NCI-H2029 treated with DMSO at 0.1 percent for 48 hours (cell line): ENCODE data around the gene LCORL.
"Not testable (repeated sequence)": the region's sequence is repeated elsewhere in the genome, so short reads cannot be mapped to it uniquely, and the experiment has no call there.

Experiments used
- DNase-seq: peaks from one replicate; lab custom pipeline; 2025; lab: John Stamatoyannopoulos, UW

LCORL gene

DNA sequence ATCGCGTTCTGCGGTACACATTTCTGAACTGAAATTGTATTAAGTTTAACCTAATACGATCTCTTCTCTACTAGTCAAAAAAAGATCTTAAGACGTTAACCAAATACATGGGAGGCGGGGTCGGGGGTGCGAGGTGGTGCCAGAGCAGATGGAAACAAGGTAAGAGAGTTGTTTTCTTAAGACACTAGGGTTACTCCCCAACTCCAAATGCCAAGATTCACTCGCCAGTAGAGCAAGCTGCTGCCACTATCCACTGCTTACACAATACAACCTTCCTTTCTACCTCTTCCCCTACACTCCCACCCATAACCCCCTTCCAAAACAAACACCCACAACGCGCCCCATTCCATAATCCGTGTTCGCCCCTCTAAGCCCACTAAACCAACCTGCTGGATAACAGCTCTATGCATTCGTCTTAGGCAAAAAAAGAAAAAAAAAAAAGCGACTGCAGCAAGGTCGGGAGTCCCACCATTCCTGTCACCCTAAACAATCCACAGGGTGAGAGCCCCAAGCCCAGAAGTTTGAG, 1.3 kb downstream of the LCORL start:
- DNase-seq: no peak

DNA sequence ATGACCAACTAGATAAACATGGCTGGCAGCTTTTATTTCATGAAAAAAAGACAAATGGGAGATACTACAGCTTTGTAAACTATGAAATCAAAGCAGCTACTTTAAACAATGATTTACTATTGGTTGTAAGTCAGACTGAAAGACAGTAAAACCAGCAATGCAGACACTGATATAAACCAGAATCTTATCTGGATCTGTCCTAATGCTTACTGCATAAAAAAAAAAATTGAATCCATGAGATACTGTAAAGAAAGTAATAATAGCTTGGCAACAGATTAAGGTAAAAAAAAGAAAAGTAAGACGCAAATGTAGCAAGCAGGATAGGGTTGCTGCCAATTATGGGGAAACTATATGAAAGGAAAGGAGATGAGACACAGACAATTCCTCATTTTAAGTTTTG, 7.3 kb downstream of the LCORL start:
- DNase-seq: no peak

DNA sequence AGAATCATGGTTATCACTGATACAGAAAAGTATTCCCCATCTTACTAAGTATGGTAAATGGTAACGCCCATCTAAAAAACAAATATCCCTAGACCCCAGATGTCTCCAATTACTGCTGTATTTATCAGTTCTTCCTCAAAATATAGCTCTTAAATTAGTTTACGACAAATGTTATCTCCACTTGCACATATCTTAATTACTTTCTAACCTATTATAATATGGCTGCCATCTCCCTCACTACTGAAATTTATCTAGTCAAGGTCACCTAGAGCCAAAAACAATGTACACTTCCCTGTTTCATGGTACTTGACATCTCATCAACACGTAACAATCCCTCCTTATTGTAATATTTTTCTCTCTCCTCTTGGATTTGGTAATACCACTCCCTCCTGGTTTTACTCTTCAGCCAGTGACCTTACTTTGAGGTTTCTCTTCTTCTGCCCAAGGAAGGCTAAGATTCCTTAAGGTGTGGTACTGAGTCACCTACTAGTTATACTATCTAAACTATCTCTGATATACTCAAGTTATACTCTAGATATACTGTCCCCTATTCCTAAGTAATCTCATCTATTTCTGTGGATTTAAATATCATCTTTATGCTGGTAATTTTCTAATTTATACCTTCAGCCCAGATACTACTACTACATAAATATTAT, 8.6 kb downstream of the LCORL start:
- DNase-seq: no peak

DNA sequence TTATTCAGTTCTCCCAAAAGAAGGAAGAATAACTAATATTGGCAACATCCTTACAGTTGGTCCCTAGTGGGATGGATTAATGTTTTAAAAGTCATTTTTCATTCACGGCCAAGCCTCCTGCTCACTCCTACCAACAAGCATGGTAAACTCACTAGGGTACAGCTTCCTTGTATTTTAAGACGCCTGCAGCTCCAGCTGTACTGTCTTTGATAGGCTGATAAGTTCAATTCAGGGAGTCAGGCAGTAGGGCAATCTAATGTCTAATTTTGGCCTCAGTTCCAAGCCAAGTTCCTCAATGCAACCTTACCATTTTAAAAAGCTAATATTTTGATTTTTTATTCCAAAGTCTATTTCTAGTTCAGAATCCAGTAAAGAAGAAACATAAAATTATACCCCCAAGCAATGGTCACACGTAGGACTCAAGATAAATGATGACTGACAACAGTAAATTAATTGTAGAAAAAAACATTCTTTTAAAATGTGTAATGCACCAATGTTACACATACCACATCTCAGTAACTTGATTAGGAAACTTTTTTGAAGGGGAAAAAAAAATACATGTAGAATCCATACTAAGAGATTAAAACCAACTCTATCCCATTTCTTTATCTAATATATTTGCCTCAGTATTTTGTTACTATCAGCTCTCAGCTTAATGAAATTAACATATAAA, 9.3 kb downstream of the LCORL start:
- DNase-seq: no peak

DNA sequence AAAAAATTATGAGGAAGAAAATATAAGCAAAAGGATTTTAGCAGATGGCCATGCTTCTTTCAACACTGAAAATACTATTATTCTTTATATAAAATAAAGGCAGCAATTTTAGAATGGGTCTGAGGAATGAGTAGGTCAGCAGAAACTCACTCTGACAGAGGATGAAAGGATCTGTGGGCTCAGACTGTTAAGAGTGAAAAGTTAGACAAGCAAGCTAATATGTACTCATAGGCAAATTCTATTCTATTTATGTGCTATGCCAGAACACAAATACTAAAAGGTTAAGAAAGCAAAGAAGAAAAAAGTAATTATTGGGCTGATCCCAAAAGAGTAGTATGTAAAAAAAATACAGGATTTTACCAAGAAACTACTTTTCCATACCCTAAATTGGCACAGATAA, 13.9 kb downstream of the LCORL start:
- no peak for DNase-seq

DNA sequence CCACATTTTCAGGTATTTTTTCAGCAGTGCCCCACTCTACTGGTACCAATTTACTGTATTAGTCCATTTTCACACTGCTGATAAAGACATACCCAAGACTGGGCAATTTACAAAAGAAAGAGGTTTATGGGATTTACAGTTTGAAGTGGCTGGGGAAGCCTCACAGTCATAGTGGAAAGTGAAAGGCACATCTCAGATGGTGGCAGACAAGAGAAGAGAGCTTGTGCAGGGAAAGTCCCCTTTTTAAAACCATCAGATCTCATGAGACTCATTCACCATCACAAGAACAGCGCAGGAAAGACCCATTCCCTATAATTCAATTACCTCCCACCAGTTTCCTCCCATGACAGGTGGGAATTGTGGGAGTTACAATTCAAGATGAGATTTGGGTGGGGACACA, 15.1 kb downstream of the LCORL start:
- DNase-seq: not testable (repeated sequence)

DNA sequence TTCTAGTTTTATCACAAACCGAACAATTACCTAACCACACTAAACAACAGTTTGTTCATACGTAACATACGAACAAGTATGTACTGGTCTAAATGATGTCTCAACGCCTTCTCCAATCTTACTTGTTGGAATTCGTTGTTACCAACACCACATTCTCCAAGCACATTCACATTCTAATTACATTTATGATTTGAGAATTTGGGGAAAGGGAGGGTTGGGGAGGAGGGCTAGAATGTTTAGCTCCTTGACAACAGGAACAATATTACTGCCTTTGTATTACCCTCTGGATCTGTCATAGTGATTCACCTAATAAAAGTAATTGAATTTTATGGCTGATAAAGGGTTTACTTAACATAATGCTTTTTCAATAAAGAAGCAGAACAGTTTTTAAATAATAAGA, 24.4 kb downstream of the LCORL start:
- no peak for DNase-seq

DNA sequence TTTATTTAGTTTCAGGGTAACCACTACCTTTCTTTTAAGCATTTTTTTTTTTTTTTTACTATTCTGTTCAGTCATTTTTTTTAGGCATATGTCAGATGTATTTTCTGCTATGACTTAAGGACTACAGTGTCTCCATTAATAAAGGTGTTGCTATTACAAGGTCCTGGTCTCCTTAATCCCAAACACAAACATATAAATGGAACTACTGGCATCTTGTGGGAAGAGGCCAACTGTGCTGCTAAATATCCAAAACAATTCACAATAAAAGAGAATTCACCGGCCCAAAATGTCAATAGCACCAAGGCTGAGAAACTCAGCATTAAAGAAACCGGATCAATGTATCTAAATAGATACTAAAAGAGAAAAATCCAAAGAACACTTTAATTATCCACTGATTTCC, 26.4 kb downstream of the LCORL start:
- DNase-seq: no peak

DNA sequence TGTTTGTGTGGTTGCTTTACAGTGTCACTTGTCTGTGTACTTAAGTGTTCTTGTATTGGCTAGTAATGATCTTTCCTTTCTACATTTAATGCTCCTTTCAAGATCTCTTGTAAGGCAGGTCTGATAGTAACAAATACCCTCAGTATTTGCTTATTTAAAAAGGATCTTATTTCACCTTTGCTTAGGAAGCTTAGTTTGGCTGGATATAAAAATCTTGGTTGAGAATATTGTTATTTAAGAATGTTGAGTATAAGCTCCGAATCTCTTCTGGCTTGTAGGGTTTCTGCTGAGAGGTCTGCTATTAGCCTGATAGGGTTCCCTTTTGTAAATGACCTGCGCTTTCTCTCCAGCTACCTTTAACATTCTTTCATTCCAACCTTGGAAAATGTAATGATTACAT, 35.7 kb downstream of the LCORL start:
- DNase-seq: no peak

DNA sequence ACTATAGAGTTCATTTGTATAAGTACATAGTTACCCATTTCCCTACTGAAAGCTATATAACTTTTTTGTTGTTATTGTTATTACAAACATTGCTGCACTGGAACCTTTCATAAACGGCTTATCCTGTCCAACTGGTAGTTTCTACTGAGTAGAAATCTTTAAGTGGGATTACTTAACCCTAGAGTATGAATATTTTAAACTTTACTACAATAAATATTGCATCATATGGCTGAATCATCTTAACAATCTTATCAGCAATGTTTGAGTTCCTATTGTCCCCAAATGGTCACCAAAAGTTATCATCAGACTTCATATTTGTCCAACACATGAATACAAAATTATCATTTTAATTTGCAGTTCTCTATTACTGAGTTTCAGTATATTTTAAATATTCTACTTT, 40.5 kb downstream of the LCORL start:
- DNase-seq: no peak

DNA sequence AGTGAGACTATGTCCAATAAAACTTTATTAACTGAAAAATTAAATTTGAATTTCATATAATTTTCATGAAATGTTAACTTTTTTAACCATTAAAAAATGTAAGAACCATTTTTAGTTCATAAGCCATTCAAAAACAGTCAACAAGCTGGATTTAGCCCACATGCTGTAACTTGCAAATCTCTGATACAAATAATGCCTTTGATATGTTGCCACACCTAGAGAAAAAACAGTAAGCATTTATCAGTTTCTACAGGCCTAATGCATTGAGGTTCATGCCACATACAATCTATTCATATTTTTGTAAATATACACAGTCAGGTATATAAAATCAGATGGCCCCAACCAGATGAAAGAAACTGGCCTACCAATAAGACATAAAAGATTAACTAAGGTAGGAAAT, 52.8 kb downstream of the LCORL start:
- DNase-seq: no peak

DNA sequence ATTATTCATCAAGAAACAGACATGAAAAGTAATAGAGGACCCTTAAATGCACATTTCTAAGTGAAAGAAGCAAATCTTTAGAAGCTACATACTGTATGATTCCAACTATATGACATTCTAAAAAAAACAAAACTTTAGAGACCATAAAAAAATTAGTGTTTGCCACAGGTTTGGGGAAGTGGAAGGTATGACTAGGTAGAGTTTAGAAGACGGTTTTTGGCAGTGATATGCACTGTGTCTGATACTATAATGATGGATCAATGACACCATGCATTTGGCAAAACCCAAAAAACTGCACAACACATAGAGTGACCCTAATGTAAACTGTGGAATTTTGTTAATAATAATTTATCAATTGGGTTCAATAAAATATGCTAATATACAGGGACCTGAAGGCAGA, 54.5 kb downstream of the LCORL start:
- DNase-seq: no peak

DNA sequence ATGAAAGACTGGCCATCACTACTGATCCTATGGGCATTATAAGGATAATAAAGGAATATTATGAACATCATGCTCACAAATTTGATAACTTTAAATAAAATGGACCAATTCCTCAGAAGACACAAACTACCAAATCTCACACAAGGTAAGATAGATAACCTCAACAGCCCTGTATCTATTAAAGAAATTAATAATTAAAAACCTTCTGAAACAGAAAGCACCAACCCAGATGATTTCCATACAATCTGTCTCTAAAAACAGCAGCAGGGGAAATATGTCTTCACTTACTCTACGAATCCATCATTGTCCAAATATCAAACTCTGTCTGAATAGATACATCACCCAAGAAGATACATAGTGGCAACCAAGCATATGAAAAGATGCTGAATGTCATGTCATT, 55.2 kb downstream of the LCORL start:
- DNase-seq: no peak

DNA sequence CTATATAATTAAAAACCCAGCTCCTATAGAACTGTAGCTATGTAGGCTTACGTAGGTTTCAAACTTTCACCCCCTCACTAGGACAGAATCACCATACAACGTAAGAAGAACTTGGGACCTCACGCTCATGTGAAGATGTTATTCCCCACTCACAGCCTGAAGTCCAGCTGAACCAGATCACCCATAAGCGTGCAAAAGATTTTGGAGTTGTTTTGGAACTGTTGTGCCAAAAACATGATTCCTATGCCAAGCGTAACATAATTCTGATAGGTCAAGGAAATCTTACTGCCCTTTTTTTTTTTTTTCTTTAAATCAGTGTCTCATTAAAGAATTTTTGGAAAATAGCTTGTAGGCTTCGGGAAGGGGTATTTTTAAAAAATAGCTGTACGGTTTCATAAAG, 57.0 kb downstream of the LCORL start:
- DNase-seq: no peak

DNA sequence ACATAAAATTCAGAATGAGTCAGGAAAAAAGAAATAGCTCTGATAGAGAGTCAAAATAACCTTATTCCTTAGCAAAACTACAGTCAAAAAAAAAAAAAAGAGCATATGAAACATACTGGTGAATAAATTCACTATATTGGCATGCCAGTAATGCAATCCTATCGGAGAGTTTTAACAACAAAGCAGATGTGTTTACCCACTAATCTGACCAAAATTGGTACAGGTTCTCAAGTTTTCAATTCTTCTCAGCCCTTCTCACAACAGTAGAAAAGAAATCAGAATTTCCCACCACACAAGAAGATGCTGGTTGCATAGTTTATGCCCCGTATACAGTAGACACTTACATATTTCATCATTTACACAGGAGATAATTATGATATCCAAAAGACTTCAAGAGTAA, 59.4 kb downstream of the LCORL start:
- no peak for DNase-seq

DNA sequence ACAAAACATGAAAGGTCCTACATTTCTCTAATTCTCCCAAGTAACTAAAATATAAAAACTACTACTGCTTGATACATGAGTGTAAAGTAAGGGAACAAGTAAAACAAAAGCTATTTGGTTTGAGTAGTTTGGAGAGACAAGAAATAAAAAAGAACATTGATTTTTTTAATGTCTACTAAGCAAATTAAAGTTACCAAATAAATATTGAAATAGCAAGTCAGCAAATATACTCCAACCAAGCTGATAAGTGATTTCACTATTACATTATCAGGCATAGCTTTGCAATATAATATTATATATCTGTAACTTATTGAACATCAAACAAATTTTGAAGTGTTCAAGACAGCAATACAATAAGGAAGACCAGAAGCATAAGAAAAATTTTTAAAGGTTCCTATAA, 60.3 kb downstream of the LCORL start:
- no peak for DNase-seq

DNA sequence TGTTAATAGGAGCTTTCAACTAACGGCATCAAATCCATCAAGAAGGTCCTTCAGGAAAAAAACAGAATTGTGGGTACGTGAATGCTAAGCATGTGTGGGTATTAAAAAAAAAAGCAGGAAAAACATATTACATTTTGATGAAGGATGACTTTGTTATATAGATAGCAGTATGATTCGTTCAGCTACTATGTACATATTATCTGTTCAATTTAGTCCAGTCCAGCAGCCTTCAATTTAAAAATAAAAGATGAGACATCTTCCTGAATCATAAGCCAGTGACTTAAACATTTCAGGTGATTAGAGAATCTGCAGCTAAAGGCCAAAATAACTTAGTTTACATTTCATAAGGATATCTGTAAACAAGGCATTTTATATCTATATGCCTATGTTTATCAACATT, 63.4 kb downstream of the LCORL start:
- DNase-seq: no peak

DNA sequence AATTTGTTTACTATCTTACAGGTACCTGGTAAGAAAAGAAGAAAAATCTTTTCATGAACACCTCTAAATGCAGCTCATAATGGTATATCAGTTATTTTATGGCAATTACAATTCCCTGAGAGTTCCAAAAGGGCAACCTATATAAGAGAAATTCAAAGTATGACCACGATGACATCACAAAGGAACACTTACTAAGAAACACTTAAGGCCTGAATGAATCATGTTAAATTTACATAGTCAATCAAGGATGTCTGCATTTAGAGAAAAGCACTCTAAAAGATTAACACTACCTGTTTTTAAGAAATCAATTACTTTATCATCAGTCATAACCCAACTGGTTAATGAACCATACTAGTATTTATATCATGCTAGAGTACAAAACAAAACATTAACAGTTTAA, 63.9 kb downstream of the LCORL start:
- no peak for DNase-seq

DNA sequence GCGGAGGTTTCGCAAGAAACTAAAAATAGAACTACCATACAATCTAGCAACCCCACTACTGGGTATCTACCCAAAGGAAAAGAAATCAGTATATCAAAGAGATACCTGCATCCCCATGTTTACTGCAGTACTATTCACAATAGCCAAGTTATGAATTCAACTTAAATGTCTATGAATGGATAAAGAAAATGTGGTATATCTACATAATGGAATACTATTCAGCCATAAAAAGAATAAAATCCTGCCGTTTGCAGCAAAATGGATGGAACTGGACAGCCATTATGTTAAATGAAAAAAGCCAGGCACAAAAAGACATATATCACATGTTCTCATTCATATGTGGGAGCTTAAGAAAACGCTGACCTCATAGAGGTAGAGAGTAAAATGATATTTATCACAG, 65.3 kb downstream of the LCORL start:
- DNase-seq: no peak

DNA sequence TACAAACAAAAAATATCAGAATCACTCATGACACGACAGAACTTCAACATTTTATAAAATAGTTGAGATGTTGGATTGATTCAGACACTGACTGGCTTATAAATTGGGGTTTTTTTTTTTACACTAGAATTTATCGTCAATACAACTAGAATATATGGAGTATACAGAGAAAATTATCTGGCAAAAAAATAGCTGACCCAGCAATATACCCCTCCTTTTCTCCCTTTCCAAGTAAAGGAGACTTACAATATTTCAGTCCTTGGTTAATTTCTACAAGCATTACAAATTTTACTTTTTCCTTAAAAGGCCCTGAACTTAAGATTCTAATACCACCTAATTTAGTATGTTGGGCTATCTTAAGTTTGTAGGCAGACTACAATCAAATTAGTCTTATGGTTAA, 76.3 kb downstream of the LCORL start:
- no peak for DNase-seq

DNA sequence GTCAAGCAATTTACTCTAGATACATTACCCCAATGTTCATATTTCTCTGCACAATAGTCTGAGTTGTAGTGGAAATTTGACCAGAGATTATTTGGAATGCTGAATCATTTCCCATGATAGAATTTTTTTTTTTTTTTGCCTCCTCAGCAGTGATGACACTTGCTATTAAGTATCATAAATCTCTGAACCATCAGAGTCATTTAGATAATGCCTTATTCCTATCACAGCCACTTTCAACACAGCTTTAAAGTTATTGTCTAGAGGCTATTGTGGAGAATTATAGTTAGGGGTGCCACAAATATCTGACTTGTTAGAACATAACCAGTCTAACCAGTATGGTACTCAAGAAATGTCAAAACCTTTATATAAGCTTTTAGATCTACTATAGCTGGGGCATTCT, 79.8 kb downstream of the LCORL start:
- DNase-seq: no peak

DNA sequence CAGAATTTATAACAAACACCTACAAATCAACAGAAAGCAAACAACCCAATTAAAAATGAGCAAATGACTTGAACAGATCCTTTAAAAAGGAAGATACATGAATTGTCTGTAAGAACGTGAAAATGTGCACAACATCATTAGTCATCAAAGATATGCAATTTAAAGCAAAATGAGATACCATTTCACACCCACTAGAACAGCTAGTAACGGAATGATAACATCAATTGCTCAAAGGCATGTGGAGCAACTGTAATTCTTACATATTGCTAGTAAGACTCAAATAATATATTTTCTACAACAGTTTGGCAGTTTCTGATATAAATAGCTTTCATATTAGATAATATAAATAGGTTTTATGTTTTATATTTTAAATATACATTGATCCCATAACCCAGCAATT, 82.5 kb downstream of the LCORL start:
- DNase-seq: no peak

DNA sequence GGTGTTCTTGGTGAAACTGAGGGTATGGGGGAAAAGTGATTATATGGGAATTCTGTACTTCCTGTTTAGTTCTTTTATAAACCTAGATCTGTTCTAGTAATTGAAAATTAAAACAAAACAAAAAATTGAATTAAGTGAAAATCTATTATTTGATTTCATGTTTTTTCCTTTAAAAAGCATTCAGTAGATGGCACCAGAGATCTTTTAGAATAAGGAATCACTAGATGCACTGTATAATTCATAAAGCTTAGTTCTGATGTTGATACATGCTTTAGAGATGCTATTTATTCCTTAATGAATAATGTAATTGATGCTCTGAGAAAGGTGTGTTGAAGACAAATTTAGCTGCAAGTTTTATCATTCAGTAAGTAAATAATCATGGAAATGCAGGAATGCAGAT, 87.3 kb downstream of the LCORL start:
- DNase-seq: no peak

DNA sequence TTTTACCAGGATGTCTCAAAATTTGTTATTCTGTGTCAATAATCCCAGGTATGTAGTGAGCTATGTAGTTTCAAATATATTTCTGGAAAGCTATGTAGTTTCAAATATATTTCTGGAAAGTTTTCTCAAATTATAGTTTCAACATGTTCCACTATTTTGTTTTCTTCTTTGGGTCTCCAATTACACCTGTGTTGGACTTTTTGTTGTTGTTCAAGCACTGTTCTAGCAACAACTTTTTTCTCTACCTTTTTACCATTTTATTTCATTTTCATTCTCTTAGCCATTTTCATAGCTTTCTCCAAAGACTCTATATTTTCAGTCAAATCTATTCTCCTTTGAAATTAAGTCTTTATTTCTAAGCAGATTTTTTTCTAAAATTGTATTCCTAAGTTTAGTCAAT, 88.4 kb downstream of the LCORL start:
- DNase-seq: no peak
